GM21737 (cell line): ENCODE results near the gene SSBP1.
"Not testable (repeated sequence)": the region's sequence is repeated elsewhere in the genome, so short reads cannot be mapped to it uniquely, and the experiment has no call there.

ENCODE experiments used
- ATAC-seq: cut with Tn5 transposase; IDR thresholded peaks from one replicate; pipeline ENCODE4 v1.9.1; 2021; ENCODE audit warnings: mild to moderate bottlenecking, moderate library complexity; ENCODE audit not compliant: unreplicated experiment

SSBP1 gene

DNA sequence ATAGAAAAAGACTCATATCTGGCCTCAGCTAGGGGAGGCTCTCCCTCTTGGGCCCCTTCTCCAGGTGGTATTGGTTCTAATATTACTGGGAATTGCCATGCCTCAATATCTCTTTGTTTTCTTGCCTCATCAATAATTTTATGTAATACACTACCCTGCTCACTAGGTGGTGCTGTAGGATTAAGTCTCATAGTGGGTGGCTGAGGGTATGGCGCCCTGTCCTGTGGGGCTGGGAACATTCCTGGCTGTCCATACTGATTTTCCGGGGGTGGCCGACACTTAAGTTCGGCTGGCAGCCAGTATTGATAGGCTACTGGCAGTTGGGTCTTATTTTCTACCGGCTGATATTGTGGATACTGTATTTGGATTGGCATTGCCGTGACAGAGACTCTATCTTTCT lies 16.8 kb downstream of the SSBP1 start:
- ATAC-seq, result no peak

DNA sequence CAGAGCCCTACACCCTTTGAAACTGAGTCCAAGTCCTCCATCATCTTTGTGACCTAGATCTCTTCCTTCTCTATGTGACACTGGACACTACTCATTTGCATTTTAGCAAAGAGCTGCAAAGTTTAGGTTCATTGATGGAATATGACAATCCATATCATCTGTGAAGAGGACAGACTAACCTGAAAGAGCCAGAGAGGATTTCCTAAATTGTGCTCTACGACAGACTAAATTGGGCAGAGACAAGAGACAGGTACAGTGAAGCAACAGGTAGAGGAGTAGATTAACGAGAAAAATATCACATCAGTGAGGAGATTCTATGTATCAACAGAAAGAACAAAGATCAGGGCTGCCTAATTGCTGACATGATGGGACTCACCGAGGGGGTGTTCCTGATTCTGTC lies 25.6 kb downstream of the SSBP1 start, which contains the start of gene TAS2R3:
Gene TAS2R3 (plus strand): TSS at position 301 of the 400 bp plus-strand sequence. CDS start 62 bp downstream, at position 363.
- ATAC-seq, result no peak

DNA sequence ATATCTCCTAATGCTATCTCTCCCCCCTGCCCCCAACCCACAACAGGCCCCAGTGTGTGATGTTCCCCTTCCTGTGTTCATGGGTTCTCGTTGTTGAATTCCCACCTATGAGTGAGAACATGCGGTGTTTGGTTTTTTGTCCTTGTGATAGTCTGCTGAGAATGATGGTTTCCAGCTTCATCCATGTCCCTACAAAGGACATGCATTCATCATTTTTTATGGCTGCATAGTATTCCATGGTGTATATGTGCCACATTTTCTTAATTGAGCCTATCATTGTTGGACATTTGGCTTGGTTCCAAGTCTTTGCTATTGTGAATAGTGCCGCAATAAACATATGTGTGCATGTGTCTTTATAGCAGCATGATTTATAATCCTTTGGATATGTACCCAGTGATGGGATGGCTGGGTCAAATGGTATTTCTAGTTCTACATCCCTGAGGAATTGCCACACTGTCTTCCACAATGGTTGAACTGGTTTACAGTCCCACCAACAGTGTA lies 32.0 kb downstream of the SSBP1 start:
- ATAC-seq, result not testable (repeated sequence)

DNA sequence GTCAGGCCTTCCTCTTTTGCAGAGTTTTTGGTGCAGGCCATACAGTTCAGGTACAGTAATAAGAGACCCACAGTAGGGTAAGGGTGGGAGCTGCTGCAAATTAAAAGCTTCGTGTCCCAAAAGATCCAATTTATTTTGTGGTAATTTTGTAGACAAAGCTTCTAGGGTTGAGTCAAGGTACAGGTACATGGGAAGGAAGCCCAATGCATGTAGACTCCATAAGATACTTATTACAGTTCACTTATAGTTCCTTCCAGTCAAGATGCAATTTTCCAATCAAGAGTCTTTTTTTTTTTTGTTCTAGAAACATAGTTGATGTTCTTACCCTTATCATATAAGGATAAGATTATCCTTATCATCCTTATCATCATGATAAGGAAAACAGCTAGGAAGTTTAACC lies 38.2 kb downstream of the SSBP1 start, which contains the start of gene TAS2R4:
Gene TAS2R4 (plus strand): TSS at position 301 of the 400 bp plus-strand sequence. CDS start 1,815 bp downstream, outside the sequence.
- ATAC-seq, result no peak

DNA sequence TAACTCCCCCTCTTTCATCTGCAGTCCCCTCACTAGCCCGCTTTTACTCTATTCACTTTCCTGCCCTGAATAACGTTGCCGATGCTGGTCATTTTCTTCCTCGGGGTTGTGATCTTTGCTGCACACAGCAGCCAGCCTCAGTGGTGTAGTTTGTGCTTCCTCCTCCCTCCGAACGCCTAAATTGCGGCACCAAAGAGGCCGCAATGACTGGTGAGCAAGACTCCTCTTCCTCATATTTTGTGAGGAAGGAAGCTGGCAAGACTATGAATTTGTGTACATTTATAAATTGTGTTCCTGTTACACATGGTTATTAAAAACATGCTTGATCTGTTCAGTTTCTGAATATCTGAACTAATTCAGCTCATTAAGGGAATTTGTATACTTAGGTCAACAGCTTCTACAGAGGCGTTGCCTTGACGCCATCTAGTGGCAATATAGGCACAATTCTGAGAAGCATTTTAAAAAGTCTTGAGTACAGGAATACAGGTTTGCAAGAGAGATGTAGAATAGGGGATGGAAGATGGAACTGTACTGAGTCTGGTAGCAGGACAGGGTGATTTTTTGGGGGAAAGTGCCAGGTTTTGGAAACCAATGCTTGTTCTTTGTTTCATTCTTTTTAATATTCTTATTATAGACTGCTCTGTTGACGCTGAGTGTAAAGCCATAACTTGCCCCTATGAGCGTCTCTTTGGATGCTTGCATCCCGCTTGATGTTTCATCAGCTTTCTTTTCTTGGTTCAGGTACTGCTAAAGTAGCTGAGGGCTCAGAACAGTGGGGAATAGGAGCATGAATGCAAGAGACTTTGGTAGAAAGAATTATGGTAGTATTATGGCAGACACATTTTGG lies 47.8 kb downstream of the SSBP1 start:
- ATAC-seq, result no peak

DNA sequence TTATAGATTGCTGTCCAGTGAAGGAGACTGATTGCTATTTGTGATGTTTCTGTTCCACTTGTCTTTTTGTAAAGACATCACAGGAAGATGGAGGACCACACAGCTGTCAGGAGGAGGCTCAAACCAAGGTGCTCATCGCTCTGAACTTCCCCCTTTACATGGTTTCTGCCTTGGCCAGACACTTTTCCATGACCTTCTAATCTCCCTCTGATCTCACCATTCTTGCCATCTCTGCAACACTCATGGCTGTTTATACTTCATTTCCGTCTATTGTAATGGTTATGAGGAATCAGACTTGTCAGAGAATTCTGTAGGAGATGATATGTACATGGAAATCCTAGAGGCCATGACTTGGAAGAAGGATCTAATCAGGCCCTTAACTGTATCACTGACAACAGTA lies 50.1 kb downstream of the SSBP1 start:
- no peak for ATAC-seq

DNA sequence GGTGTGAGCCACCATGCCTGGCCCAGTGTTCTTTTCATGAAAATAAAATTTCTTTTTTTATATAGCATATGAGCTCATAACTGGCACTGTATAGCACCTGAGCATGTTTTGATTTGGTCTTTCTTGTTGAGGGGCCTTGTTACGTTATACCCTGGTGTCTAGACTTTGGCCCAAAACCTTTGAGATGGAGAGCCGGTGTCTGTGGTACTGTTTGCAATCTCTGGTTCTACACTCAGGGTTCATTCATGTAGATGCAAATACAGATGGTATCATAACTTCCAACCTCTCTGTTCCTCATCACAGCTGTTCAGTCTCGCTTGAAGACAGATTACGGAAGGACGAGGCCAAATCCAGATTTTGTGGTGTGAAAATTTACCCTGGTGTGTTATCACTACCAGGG lies 51.8 kb downstream of the SSBP1 start, which contains the start of gene TAS2R5:
Gene TAS2R5 (plus strand): TSS at position 301 of the 400 bp plus-strand sequence. CDS start 145 bp downstream, outside the sequence.
- no peak for ATAC-seq

DNA sequence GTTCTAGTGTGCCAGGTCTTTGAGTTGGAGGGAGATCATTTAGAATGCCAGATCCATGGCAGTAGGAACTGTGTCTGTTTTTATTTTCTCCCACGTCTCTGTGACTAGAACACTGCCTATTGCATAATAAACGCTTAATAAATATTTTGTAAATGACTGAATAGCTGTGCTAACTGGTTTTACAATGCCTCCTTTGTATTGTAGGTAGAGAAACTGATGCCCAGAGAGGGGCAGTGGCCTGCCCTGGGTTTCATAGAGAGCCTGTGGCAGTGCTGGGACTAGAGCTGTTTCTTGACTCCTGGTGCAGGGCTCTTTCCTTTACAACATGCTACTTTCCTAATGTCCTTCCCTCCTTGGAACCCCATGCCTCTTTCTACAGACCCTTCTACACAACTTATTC lies 54.4 kb downstream of the SSBP1 start:
- no peak for ATAC-seq
